Lower leg skin (tissue), 4 donors: Measurements from ENCODE around the gene DNAH1. TPM values are rescaled to one million over a fixed set of nuclear protein-coding genes. Genes with fewer than 3 reads are reported as not detected.
A peak's percentile ranks its signal among the peaks of the same experiment; 100 is the strongest.

Source experiments
- DNase-seq, 2 donors: peaks; one replicate each; pipeline ENCODE4 v3.0.0-alpha.2; 2019; ENCODE audit warnings: low spot score in 2 of 2
- H3K4me3 ChIP-seq: fragments of 200-600 bp; sonication (generic); 2 replicates; pipeline ENCODE4 v1.5.1; 2017; ENCODE audit warnings: mild to moderate bottlenecking, low read depth; ENCODE audit not compliant: poor library complexity, severe bottlenecking
- POLR2A ChIP-seq, 2 donors: fragments of 450-650 bp; IDR thresholded peaks; one replicate each; pipeline ENCODE4 v1.6.1; 2016 to 2017; ENCODE audit warnings: antibody characterized with exemption in 2 of 2, mild to moderate bottlenecking in 1 of 2, moderate library complexity in 1 of 2
- WGBS, 2 donors: methylation state at CpG; one replicate each; pipeline ENCODE4 v1.1.5; 2018; 5-methylcytosine and 5-hydroxymethylcytosine counted together
- intact Hi-C: fragments of 100-400 bp; cut with DNase I; formaldehyde crosslinking; loops from one replicate; pipeline ENCODE4 v1.15.0; 2023; ENCODE audit warnings: low total_unique reads
- total RNA-seq, 4 donors: library from RNA; depleted of rRNA; stranded (reverse); fragments of >200 nt; gene quantifications; one replicate each; pipeline ENCODE4 v1.1.0, GENCODE V29; 2016
- TF ChIP-seq, protein P1 (sequence below), 3 donors: fragments of 450-650 bp; IDR thresholded peaks; one replicate each; pipeline ENCODE4 v1.5.1; 2016; ENCODE audit warnings: antibody characterized with exemption in 3 of 3, mild to moderate bottlenecking in 3 of 3, moderate library complexity in 2 of 3

DNAH1 gene
- total RNA-seq, 4 donors from 2014 or later = 2.0 to 5.9 (median 5.0) TPM

DNA sequence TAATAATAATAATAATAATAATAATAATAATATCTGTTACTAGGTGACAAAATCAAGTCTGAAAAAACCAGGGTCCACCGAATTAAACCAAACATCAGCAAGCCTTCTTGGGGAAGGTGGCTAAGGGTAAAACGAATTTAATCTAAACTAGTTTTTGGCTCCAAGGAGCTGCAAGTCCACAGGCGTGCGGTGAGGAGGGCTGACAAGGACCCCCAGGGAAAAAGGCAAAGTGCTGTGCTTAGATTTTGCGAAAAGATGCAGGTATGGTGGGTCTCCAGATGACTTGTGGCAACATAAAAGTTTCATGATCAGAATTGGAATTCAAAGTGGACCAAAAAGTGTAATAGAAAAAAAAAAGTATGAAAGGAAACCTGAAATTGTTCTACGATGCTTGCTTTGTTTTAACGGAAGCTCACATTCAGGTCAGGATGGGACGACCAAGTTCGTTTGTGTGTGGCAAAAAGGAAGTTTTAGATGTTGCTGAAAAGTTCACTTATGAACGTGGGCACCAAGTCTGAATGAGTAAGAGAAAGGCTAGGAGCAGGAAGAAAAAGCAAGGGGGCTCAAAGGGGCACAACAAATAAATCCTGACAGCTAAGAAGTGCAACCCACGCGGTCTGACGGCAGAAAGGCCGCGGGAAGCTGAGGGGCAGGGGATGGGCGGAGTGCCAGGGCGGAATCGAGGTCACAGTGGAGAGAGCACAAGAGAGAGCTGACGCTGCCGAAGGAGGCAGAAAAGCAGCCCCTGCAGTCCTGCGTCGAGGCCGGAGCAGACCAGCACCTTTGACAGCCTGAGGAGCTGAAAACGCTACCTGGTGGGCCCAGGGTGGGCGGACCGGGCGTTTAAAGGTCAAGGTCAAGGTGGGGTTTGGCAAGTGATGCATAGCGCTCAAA, 38.8 kb upstream of the DNAH1 start:
- WGBS, 2 donors = 1% methylated on average over 28 of the region's 28 CpGs
- peak; percentile 62 to 95 for DNase-seq
- TF ChIP-seq POLR2A (IDR thresholded peaks at IDR 0.05) = no peak
- TF ChIP-seq, protein P1, sequence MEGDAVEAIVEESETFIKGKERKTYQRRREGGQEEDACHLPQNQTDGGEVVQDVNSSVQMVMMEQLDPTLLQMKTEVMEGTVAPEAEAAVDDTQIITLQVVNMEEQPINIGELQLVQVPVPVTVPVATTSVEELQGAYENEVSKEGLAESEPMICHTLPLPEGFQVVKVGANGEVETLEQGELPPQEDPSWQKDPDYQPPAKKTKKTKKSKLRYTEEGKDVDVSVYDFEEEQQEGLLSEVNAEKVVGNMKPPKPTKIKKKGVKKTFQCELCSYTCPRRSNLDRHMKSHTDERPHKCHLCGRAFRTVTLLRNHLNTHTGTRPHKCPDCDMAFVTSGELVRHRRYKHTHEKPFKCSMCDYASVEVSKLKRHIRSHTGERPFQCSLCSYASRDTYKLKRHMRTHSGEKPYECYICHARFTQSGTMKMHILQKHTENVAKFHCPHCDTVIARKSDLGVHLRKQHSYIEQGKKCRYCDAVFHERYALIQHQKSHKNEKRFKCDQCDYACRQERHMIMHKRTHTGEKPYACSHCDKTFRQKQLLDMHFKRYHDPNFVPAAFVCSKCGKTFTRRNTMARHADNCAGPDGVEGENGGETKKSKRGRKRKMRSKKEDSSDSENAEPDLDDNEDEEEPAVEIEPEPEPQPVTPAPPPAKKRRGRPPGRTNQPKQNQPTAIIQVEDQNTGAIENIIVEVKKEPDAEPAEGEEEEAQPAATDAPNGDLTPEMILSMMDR (IDR thresholded peaks at IDR 0.05) = no peak
- H3K4me3 ChIP-seq = peak overlapping the region; percentile 70
- intact Hi-C loops = no loop called here

DNA sequence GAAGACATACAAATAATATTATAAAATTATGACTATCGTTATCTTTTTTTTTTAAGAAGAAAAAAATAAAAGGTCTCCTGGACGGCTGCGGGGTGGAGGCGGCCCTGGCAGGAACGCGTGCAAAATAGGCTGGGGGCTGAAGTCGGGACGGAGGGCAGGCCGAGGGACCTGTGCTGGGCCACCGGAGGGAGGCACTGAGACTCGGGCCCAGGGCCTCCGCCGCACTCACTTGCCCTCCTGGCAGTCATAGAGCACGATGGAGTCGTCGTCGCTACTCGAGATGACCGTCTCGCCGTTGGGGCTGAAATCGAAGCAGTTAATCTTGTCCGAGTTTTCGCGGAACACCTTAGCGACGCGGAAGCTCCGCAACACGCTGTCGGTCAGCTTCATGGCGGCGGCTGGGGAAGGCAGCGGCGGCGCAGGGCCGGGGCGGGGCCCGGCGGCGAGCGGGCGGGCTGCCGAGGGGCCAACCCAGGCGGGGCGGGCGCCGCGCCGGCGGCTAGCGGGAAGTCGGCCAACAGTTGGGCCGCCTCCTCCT, 38.1 kb upstream of the DNAH1 start:
- intact Hi-C loops = no loop called here
- peak; percentile 55 to 93 for DNase-seq
- WGBS, 2 donors = 0 to 1% methylated on average over 18 to 54 of the region's 54 CpGs
- TF ChIP-seq, protein P1 (IDR thresholded peaks at IDR 0.05) = no peak
- no peak for TF ChIP-seq POLR2A (IDR thresholded peaks at IDR 0.05)
- H3K4me3 ChIP-seq = peak overlapping the region; percentile 70

- intact Hi-C loops = no loop called here
- 1% methylated on average over 30 to 31 of the region's 58 CpGs for whole genome bisulfite sequencing, 2 donors
- peak within 1 kb of the TSS; percentile 70 for H3K4me3 ChIP-seq
- TF ChIP-seq, protein P1 (IDR thresholded peaks at IDR 0.05) = no peak
- TF ChIP-seq POLR2A (IDR thresholded peaks at IDR 0.05) = peak in 1 of 2 donors; percentile 68
- peak; percentile 95 to 99 for DNase-seq
These were observed 37.5 kb upstream of the DNAH1 start, which contains the start of gene WDR82 for GRCh38 chr3:52278510-52279069. Gene WDR82, minus strand, starts transcription at chr3:52278649. Its CDS starts 288 bp downstream, at chr3:52278361.

GRCh38 chr3:52279596-52279995, 36.5 kb upstream of the DNAH1 start:
- 22 to 31% methylated on average over 2 of the region's 2 CpGs for WGBS, 2 donors
- intact Hi-C loops = no loop called here
- no peak overlapping the region for H3K4me3 ChIP-seq
- DNase-seq = no peak
- TF ChIP-seq POLR2A (IDR thresholded peaks at IDR 0.05) = no peak
- TF ChIP-seq, protein P1 (IDR thresholded peaks at IDR 0.05) = no peak

- H3K4me3 ChIP-seq = no peak overlapping the region
These were observed 36.1 kb upstream of the DNAH1 start for GRCh38 chr3:52280050-52280461.

More at GRCh38 chr3:52280050-52280461, 36.1 kb upstream of the DNAH1 start:
- intact Hi-C loops = loop anchor here (10.0 kb wide), 1 partner anchor 45 kb away; the partner anchor contains the start of gene TWF2
- 13 to 26% methylated on average over 6 of the region's 6 CpGs for WGBS, 2 donors
- no peak for DNase-seq
- TF ChIP-seq, protein P1 (IDR thresholded peaks at IDR 0.05) = no peak
- no peak for TF ChIP-seq POLR2A (IDR thresholded peaks at IDR 0.05)
